Adrenal gland (tissue), 5 donors: ENCODE data around the gene KAZN.

ENCODE experiments used
- POLR2A ChIP-seq, 2 donors: fragments of 450-650 bp; IDR thresholded peaks; one replicate each; pipeline ENCODE4 v1.6.1; 2017; ENCODE audit warnings: antibody characterized with exemption in 2 of 2, mild to moderate bottlenecking in 2 of 2, moderate library complexity in 1 of 2
- TF ChIP-seq, protein P1 (sequence below), 6 experiments: fragments of 450-650 bp in 4 of 6; fragments of 200-600 bp in 2 of 6; sonication (generic) in 1 of 6; IDR thresholded peaks; 1 replicate in 5 of 6; 2 replicates in 1 of 6; pipeline versions ENCODE4 v1.5.1 to v1.8.0; 2016 to 2021; ENCODE audit warnings: antibody characterized with exemption in 6 of 6, mild to moderate bottlenecking in 2 of 6, moderate library complexity in 1 of 6
- donor health status: DM: no; HTN: no; CAD: no.

DNA sequence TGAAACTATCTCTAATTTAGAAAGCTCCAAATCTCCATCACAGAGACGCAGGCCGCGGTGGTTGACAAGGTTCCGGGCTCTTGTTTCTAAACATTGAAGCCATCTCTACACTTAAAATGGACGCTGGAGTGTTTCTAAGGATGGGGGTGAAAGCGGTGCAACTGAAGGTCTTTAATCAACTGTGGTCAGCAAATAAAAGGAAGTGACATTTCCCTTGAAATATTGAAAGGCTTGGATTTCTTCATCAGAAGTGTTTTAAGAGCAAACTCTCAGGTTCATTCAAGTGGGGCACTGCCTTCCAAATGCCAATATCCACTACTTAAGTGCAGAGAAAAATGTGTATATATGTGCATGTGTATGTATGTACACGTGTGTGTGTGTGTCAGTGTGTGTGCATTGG, 117.3 kb downstream of the KAZN start:
- TF ChIP-seq, protein P1, sequence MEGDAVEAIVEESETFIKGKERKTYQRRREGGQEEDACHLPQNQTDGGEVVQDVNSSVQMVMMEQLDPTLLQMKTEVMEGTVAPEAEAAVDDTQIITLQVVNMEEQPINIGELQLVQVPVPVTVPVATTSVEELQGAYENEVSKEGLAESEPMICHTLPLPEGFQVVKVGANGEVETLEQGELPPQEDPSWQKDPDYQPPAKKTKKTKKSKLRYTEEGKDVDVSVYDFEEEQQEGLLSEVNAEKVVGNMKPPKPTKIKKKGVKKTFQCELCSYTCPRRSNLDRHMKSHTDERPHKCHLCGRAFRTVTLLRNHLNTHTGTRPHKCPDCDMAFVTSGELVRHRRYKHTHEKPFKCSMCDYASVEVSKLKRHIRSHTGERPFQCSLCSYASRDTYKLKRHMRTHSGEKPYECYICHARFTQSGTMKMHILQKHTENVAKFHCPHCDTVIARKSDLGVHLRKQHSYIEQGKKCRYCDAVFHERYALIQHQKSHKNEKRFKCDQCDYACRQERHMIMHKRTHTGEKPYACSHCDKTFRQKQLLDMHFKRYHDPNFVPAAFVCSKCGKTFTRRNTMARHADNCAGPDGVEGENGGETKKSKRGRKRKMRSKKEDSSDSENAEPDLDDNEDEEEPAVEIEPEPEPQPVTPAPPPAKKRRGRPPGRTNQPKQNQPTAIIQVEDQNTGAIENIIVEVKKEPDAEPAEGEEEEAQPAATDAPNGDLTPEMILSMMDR (IDR thresholded peaks at IDR 0.05) = no peak
- no peak for TF ChIP-seq POLR2A (IDR thresholded peaks at IDR 0.05)
